HG03457 (cell line): ENCODE measurements around the gene UGT2B15.
"Not testable (repeated sequence)": the region's sequence is repeated elsewhere in the genome, so short reads cannot be mapped to it uniquely, and the experiment has no call there.

Experiments
- ATAC-seq: cut with Tn5 transposase; IDR thresholded peaks from one replicate; pipeline ENCODE4 v1.9.1; 2021; ENCODE audit warnings: moderate number of reproducible peaks; ENCODE audit not compliant: unreplicated experiment

Gene UGT2B15

GRCh38 chr4:68670479-68670939 lies at the start of gene UGT2B15:
TSS of gene UGT2B15 (minus strand) at chr4:68670652. CDS start at chr4:68670618, 34 bp downstream.
- ATAC-seq = not testable (repeated sequence)

GRCh38 chr4:68719075-68719473 lies 48.6 kb upstream of the UGT2B15 start:
- ATAC-seq = no peak

- no peak for ATAC-seq
These were observed 48.1 kb upstream of the UGT2B15 start for GRCh38 chr4:68718447-68719074.

GRCh38 chr4:68717999-68718398 lies 47.5 kb upstream of the UGT2B15 start:
- peak; percentile 66 for ATAC-seq

- ATAC-seq = no peak
These were observed 43.9 kb upstream of the UGT2B15 start for GRCh38 chr4:68714400-68714799.

GRCh38 chr4:68712207-68712606 lies 41.8 kb upstream of the UGT2B15 start:
- ATAC-seq = no peak

GRCh38 chr4:68708566-68708965 lies 38.1 kb upstream of the UGT2B15 start:
- no peak for ATAC-seq

- ATAC-seq = not testable (repeated sequence)
These were observed 32.7 kb upstream of the UGT2B15 start for GRCh38 chr4:68703168-68703567.

- no peak for ATAC-seq
These were observed 29.7 kb upstream of the UGT2B15 start for GRCh38 chr4:68700152-68700551.

- no peak for ATAC-seq
These were observed 23.0 kb upstream of the UGT2B15 start for GRCh38 chr4:68693325-68694075.

- no peak for ATAC-seq
These were observed 20.7 kb upstream of the UGT2B15 start for GRCh38 chr4:68691186-68691585.

GRCh38 chr4:68683034-68683433 lies 12.6 kb upstream of the UGT2B15 start:
- ATAC-seq = no peak

GRCh38 chr4:68681298-68681697 lies 10.8 kb upstream of the UGT2B15 start:
- ATAC-seq = not testable (repeated sequence)

- no peak for ATAC-seq
These were observed 2.7 kb upstream of the UGT2B15 start for GRCh38 chr4:68673143-68673542.

GRCh38 chr4:68671217-68671616 lies 765 bp upstream of the UGT2B15 start:
- not testable (repeated sequence) for ATAC-seq

GRCh38 chr4:68668537-68669163 lies 1.8 kb downstream of the UGT2B15 start:
- not testable (repeated sequence) for ATAC-seq

- ATAC-seq = not testable (repeated sequence)
These were observed 2.9 kb downstream of the UGT2B15 start for GRCh38 chr4:68667551-68667950.

- not testable (repeated sequence) for ATAC-seq
These were observed 5.7 kb downstream of the UGT2B15 start for GRCh38 chr4:68664721-68665120.

GRCh38 chr4:68662836-68663574 lies 7.4 kb downstream of the UGT2B15 start:
- ATAC-seq = not testable (repeated sequence)

- no peak for ATAC-seq
These were observed 11.8 kb downstream of the UGT2B15 start for GRCh38 chr4:68658672-68659071.

GRCh38 chr4:68657022-68657594 lies 13.3 kb downstream of the UGT2B15 start:
- ATAC-seq = peak; percentile 73
